Neuronal stem cell (in vitro differentiated cells): ENCODE data around the gene MRTFB.
A peak's percentile ranks its signal among the peaks of the same experiment; 100 is the strongest.

Experiments
- DNase-seq: peaks from one replicate; pipeline ENCODE4 v3.0.0-alpha.2; 2013; ENCODE audit warnings: low spot score
- H2AFZ ChIP-seq: one replicate; pipeline ENCODE4 v1.6.1; 2013; ENCODE audit warnings: mild to moderate bottlenecking, low read length, inconsistent platforms
- H2AK5ac ChIP-seq: 2 replicates; pipeline ENCODE4 v1.6.1; 2013; ENCODE audit warnings: low read depth, mild to moderate bottlenecking, inconsistent platforms, low read length, moderate library complexity, mixed read lengths
- H2BK120ac ChIP-seq: 2 replicates; pipeline ENCODE4 v1.6.1; 2013; ENCODE audit warnings: low read depth, mild to moderate bottlenecking, inconsistent platforms, low read length, moderate library complexity, mixed read lengths
- H2BK12ac ChIP-seq: one replicate; pipeline ENCODE4 v1.6.1; 2013; ENCODE audit warnings: low read length, inconsistent platforms
- H2BK15ac ChIP-seq: 2 replicates; pipeline ENCODE4 v1.6.1; 2013; ENCODE audit warnings: mild to moderate bottlenecking, low read length, inconsistent platforms, mixed read lengths
- H2BK5ac ChIP-seq: one replicate; pipeline ENCODE4 v1.6.1; 2013; ENCODE audit warnings: inconsistent platforms, mild to moderate bottlenecking, low read length, moderate library complexity
- H3K14ac ChIP-seq: one replicate; pipeline ENCODE4 v1.6.1; 2013; ENCODE audit warnings: low read length, inconsistent platforms
- H3K18ac ChIP-seq: 2 replicates; pipeline ENCODE4 v1.6.1; 2013; ENCODE audit warnings: low read length, inconsistent platforms
- H3K23ac ChIP-seq: 2 replicates; pipeline ENCODE4 v1.6.1; 2013; ENCODE audit warnings: low read depth, mild to moderate bottlenecking, mixed read lengths, low read length, inconsistent platforms; ENCODE audit not compliant: poor library complexity
- H3K27ac ChIP-seq: replicated peaks from 3 replicates; pipeline ENCODE4 v1.5.1; 2013; ENCODE audit warnings: low read length, inconsistent platforms
- H3K27me3 ChIP-seq, 3 experiments: 2 replicates each; pipeline ENCODE4 v1.6.1; 2013; ENCODE audit warnings: low read length in 3 of 3, mild to moderate bottlenecking in 2 of 3, inconsistent platforms in 1 of 3, low read depth in 1 of 3, mixed read lengths in 1 of 3, moderate library complexity in 1 of 3; ENCODE audit not compliant: control insufficient read depth in 3 of 3, insufficient read depth in 3 of 3
- H3K36me3 ChIP-seq, 2 donors: replicated peaks in 1 of 2; 2 replicates each; pipeline ENCODE4 v1.6.1; 2013; ENCODE audit warnings: low read length in 2 of 2; ENCODE audit not compliant: control insufficient read depth in 2 of 2, insufficient read depth in 2 of 2
- H3K4ac ChIP-seq: 2 replicates; pipeline ENCODE4 v1.6.1; 2013; ENCODE audit warnings: inconsistent platforms, mild to moderate bottlenecking, low read length, moderate library complexity
- H3K4me1 ChIP-seq, 2 donors: 1 replicate in 1 of 2; 2 replicates in 1 of 2; pipeline ENCODE4 v1.6.1; 2013; ENCODE audit warnings: low read length in 2 of 2, low read depth in 1 of 2; ENCODE audit not compliant: control insufficient read depth in 2 of 2, insufficient read depth in 1 of 2
- H3K4me2 ChIP-seq: one replicate; pipeline ENCODE4 v1.6.1; 2013; ENCODE audit warnings: mild to moderate bottlenecking, low read length, inconsistent platforms; ENCODE audit not compliant: insufficient read depth, poor library complexity, severe bottlenecking
- H3K4me3 ChIP-seq, 2 donors: 2 replicates each; pipeline ENCODE4 v1.5.1; 2013; ENCODE audit warnings: low read length in 2 of 2, mild to moderate bottlenecking in 2 of 2, inconsistent platforms in 1 of 2, moderate library complexity in 1 of 2
- H3K79me1 ChIP-seq: one replicate; pipeline ENCODE4 v1.6.1; 2013; ENCODE audit warnings: low read depth, mild to moderate bottlenecking, inconsistent platforms, low read length, moderate library complexity
- H3K9ac ChIP-seq: one replicate; pipeline ENCODE4 v1.6.1; 2013; ENCODE audit warnings: mild to moderate bottlenecking, low read depth, low read length, inconsistent platforms; ENCODE audit not compliant: poor library complexity
- H3K9me3 ChIP-seq, 2 donors: replicated peaks in 1 of 2; 2 replicates each; pipeline versions ENCODE3 to v1.6.1; 2013; ENCODE audit warnings: low read length in 2 of 2, mild to moderate bottlenecking in 2 of 2, inconsistent platforms in 1 of 2, low read depth in 1 of 2, mixed read lengths in 1 of 2, moderate library complexity in 1 of 2; ENCODE audit not compliant: control insufficient read depth in 2 of 2, insufficient read depth in 1 of 2
- H4K8ac ChIP-seq: one replicate; pipeline ENCODE4 v1.6.1; 2013; ENCODE audit warnings: low read depth, mild to moderate bottlenecking, inconsistent platforms, low read length, moderate library complexity
- H4K91ac ChIP-seq: one replicate; pipeline ENCODE4 v1.6.1; 2013; ENCODE audit warnings: low read length, low read depth, mild to moderate bottlenecking, inconsistent platforms; ENCODE audit not compliant: poor library complexity
- WGBS, 2 donors: extraction: QIAGEN DNeasy Blood & Tissue Kit; methylation state at CpG; one replicate each; pipeline ENCODE4 v1.1.7; 2013; ENCODE audit warnings: missing lambda C conversion rate in 2 of 2, mixed read lengths in 1 of 2; ENCODE audit not compliant: insufficient read length in 2 of 2, insufficient replicate concordance in 1 of 2; ENCODE audit errors: extremely low coverage in 2 of 2; 5-methylcytosine and 5-hydroxymethylcytosine counted together

MRTFB gene

GRCh38 chr16:14292051-14292825 lies 221.1 kb downstream of the MRTFB start:
- H3K4me2 ChIP-seq, result no peak overlapping the region
- no peak overlapping the region for H3K4me3 ChIP-seq
- no peak overlapping the region for H3K4ac ChIP-seq
- no peak overlapping the region for H2BK5ac ChIP-seq
- H2AK5ac ChIP-seq, result no peak overlapping the region
- no CpG with 5 or more reads among the region's 10 CpGs for WGBS, 2 donors
- no peak overlapping the region for H2AFZ ChIP-seq
- no peak overlapping the region for H3K18ac ChIP-seq
- no peak overlapping the region for H3K27ac ChIP-seq
- H3K23ac ChIP-seq, result no peak overlapping the region
- peak overlapping the region; percentile 79 for H3K14ac ChIP-seq
- no peaks in the 10 kb centered on the region for H3K4me1 ChIP-seq
- H3K79me1 ChIP-seq, result no peaks in the 10 kb centered on the region
- H4K91ac ChIP-seq, result no peak overlapping the region
- no peak overlapping the region for H2BK12ac ChIP-seq
- H3K9me3 ChIP-seq, result peaks cover 6 to 12% of the 10 kb centered on the region in 2 donors
- no peak overlapping the region for H4K8ac ChIP-seq
- H2BK15ac ChIP-seq, result no peak overlapping the region
- H3K27me3 ChIP-seq, result no peaks in the 10 kb centered on the region
- no peak for DNase-seq
- H2BK120ac ChIP-seq, result no peak overlapping the region
- H3K36me3 ChIP-seq, result no peaks in the 10 kb centered on the region
- H3K9ac ChIP-seq, result no peak overlapping the region

DNA sequence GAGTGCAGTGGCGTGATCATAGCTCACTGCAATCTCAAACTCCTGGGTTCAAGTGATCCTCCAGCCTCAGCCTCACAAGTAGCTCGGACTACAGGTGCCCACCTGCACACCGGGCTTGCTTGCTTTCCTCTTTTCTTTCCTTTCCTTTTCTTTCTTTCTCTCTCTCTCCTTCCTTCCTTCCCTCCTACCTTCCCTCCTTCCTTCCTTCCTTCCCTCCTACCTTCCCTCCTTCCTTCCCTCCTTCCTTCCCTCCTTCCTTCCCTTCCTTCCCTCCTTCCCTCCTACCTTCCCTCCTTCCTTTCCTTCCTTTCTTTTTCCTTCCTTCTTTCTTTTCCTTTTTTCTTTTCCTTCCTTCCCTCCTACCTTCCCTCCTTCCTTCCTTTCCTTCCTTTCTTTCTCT lies 225.5 kb downstream of the MRTFB start:
- WGBS, 2 donors, result no CpG with 5 or more reads among the region's 3 CpGs
- Histone ChIP-seq H2AK5ac (no peak overlapping the region), H2BK12ac (no peak overlapping the region)

GRCh38 chr16:14298374-14299122 lies 227.4 kb downstream of the MRTFB start:
- Histone ChIP-seq H3K4me3 (no peak overlapping the region), H3K9ac (no peak overlapping the region), H3K14ac (no peak overlapping the region), H2AK5ac (peak overlapping the region; percentile 90), H3K27ac (no peak overlapping the region), H3K4ac (no peak overlapping the region), H3K79me1 (peaks cover 6% of the 10 kb centered on the region), H3K27me3 (peaks cover 0 to 4% (median 4%) of the 10 kb centered on the region in 3 experiments), H3K18ac (no peak overlapping the region), H3K4me2 (no peak overlapping the region), H3K23ac (no peak overlapping the region), H2BK120ac (no peak overlapping the region), H3K36me3 (no peaks in the 10 kb centered on the region), H4K8ac (no peak overlapping the region), H2BK15ac (no peak overlapping the region), H3K9me3 (no peaks in the 10 kb centered on the region), H2BK5ac (no peak overlapping the region), H2AFZ (no peak overlapping the region), H4K91ac (no peak overlapping the region), H2BK12ac (no peak overlapping the region), H3K4me1 (peaks cover 6 to 7% of the 10 kb centered on the region in 2 donors)
- no CpG with 5 or more reads among the region's 24 CpGs for WGBS, 2 donors
- DNase-seq, result no peak

More for the DNA sequence above, 225.5 kb downstream of the MRTFB start:
- H4K91ac ChIP-seq, result no peak overlapping the region
- H3K79me1 ChIP-seq, result no peaks in the 10 kb centered on the region
- no peak overlapping the region for H3K4ac ChIP-seq
- peak overlapping the region; percentile 17 for H4K8ac ChIP-seq
- no peak overlapping the region for H2BK5ac ChIP-seq
- no peak overlapping the region for H3K23ac ChIP-seq
- H3K27me3 ChIP-seq, result peaks cover 0 to 2% (median 0%) of the 10 kb centered on the region in 3 experiments
- H3K27ac ChIP-seq, result no peak overlapping the region
- no peaks in the 10 kb centered on the region for H3K36me3 ChIP-seq
- H2AFZ ChIP-seq, result no peak overlapping the region
- no peak for DNase-seq
- no peaks in the 10 kb centered on the region for H3K9me3 ChIP-seq
- no peak overlapping the region for H2BK15ac ChIP-seq
- H3K9ac ChIP-seq, result no peak overlapping the region
- peaks cover 4% of the 10 kb centered on the region in 2 donors for H3K4me1 ChIP-seq
- no peak overlapping the region for H3K18ac ChIP-seq
- no peak overlapping the region for H3K14ac ChIP-seq
- H2BK120ac ChIP-seq, result no peak overlapping the region
- no peak overlapping the region for H3K4me3 ChIP-seq
- no peak overlapping the region for H3K4me2 ChIP-seq

DNA sequence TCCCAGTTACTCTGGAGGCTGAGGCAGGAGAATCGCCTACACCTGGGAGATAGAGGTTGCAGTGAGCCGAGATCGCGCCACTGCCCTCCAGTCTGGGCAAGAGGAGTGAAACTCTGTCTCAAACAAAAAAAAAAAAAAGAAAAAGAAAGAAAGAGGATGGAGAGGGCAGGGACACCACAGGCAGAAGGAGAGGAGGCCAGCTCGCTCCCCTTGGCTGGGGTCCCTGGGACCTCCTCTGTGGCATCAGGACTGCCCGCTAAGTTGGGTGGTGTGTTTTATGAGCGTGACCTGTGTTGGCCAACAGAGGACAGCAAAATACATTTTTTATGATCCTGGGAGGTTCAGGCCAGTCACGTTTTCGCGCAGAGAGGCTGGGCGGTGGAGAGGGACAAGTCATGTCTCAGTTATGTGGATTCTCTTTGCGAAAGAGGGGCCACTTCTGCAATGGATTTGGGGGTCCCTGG lies 229.6 kb downstream of the MRTFB start:
- Histone ChIP-seq H2BK120ac (no peak overlapping the region), H3K18ac (no peak overlapping the region), H2AK5ac (no peak overlapping the region), H3K14ac (no peak overlapping the region), H3K4me1 (peaks cover 14 to 15% of the 10 kb centered on the region in 2 donors), H3K36me3 (no peaks in the 10 kb centered on the region), H3K9ac (no peak overlapping the region), H3K23ac (no peak overlapping the region), H4K8ac (no peak overlapping the region), H3K79me1 (peaks cover 6% of the 10 kb centered on the region), H2BK12ac (no peak overlapping the region), H2BK15ac (no peak overlapping the region), H3K27me3 (peaks cover 0 to 4% (median 4%) of the 10 kb centered on the region in 3 experiments), H2AFZ (peak overlapping the region; percentile 87), H3K9me3 (no peaks in the 10 kb centered on the region), H3K4me3 (no peak overlapping the region), H2BK5ac (no peak overlapping the region), H4K91ac (no peak overlapping the region), H3K4ac (no peak overlapping the region), H3K4me2 (no peak overlapping the region), H3K27ac (no peak overlapping the region)
- no CpG with 5 or more reads among the region's 12 CpGs for WGBS, 2 donors
- no peak for DNase-seq
